Type B pancreatic cell (in vitro differentiated cells): ENCODE results near the gene RACGAP1. TPM values are rescaled to one million over a fixed set of nuclear protein-coding genes. Genes with fewer than 3 reads are reported as not detected.
A peak's percentile ranks its signal among the peaks of the same experiment; 100 is the strongest.

Experiments
- DNase-seq: peaks from one replicate; pipeline ENCODE4 v3.0.0; 2021; ENCODE audit warnings: mixed read lengths; ENCODE audit not compliant: unreplicated experiment; ENCODE audit errors: extremely low spot score
- H3K27ac Mint-ChIP-seq: 2 replicates; pipeline ENCODE4 v1.8.0; 2021; ENCODE audit warnings: mild to moderate bottlenecking, mixed read lengths
- H3K27me3 Mint-ChIP-seq: 2 replicates; pipeline ENCODE4 v1.8.0; 2021; ENCODE audit warnings: mixed read lengths
- H3K36me3 Mint-ChIP-seq: 2 replicates; pipeline ENCODE4 v1.8.0; 2021; ENCODE audit warnings: mixed read lengths
- H3K4me1 Mint-ChIP-seq: one replicate; pipeline ENCODE4 v1.8.0; 2021; ENCODE audit warnings: mixed read lengths; ENCODE audit not compliant: unreplicated experiment
- H3K4me3 Mint-ChIP-seq: 2 replicates; pipeline ENCODE4 v1.8.0; 2021; ENCODE audit warnings: mild to moderate bottlenecking, mixed read lengths
- H3K9me3 Mint-ChIP-seq: 2 replicates; pipeline ENCODE4 v1.8.0; 2021; ENCODE audit warnings: mixed read lengths
- total RNA-seq: library from RNA; stranded (reverse); gene quantifications from 2 replicates; pipeline ENCODE4 v1.2.1, GENCODE V29; 2021; ENCODE audit warnings: low replicate concordance
- TF ChIP-seq, protein P1 (sequence below): fragments of 200-600 bp; sonication (generic); conservative IDR thresholded peaks from 2 replicates; pipeline ENCODE4 v1.5.0; 2021; ENCODE audit warnings: antibody characterized with exemption, mild to moderate bottlenecking

Gene RACGAP1
- total RNA-seq, 1 donor from 2014 or later: 70.6 TPM

DNA sequence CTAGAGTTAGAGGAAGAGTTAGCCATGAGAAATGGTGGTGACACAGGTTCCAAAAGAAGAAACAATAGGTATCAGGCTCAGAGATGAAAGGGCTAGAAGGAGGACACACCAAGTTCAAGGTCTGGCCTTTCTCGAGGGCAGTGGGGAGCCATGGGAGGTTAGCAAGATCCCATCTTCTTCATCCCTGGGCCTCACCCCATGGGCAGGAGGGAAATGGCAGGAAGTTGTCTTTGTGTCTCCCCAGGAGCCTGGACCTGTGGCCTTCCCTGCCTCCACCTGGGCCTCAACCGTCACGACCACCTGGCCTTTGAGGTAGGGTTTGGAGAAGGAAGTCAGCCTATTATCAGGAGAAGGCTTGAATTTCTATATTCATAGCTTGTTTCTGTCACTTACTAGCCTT, 80.6 kb downstream of the RACGAP1 start:
- no peak for DNase-seq
- Mint-ChIP-seq H3K36me3 (no peaks in the 10 kb centered on the region), H3K27ac (no peak overlapping the region), H3K4me1 (peaks cover 40% of the 10 kb centered on the region), H3K4me3 (no peak overlapping the region), H3K9me3 (no peaks in the 10 kb centered on the region), H3K27me3 (peaks cover 3% of the 10 kb centered on the region)
- TF ChIP-seq, protein P1, sequence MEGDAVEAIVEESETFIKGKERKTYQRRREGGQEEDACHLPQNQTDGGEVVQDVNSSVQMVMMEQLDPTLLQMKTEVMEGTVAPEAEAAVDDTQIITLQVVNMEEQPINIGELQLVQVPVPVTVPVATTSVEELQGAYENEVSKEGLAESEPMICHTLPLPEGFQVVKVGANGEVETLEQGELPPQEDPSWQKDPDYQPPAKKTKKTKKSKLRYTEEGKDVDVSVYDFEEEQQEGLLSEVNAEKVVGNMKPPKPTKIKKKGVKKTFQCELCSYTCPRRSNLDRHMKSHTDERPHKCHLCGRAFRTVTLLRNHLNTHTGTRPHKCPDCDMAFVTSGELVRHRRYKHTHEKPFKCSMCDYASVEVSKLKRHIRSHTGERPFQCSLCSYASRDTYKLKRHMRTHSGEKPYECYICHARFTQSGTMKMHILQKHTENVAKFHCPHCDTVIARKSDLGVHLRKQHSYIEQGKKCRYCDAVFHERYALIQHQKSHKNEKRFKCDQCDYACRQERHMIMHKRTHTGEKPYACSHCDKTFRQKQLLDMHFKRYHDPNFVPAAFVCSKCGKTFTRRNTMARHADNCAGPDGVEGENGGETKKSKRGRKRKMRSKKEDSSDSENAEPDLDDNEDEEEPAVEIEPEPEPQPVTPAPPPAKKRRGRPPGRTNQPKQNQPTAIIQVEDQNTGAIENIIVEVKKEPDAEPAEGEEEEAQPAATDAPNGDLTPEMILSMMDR: no peak

DNA sequence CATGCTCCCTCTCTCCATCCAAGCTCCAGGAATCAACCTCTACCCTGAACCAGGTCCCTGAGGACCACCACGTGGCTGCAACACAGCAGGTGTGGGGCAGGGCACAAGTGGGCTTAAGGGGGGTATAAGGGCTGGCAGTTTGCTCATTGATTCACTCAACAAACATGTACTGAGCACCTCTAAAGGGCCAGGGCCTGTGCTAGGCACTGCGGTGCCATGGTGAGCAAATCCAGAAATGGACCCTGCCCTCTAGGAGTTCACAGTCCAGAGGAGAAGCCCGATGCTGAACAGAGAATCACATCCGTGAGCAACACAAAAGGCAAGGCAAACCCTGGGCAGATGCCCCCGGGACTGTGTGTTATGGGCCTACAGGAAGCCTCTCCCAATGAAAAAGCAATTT, 81.2 kb downstream of the RACGAP1 start:
- H3K4me1 Mint-ChIP-seq: peaks cover 38% of the 10 kb centered on the region
- TF ChIP-seq, protein P1: no peak
- peaks cover 3% of the 10 kb centered on the region for H3K27me3 Mint-ChIP-seq
- H3K27ac Mint-ChIP-seq: peak overlapping the region; percentile 26
- DNase-seq: no peak
- no peak overlapping the region for H3K4me3 Mint-ChIP-seq
- no peaks in the 10 kb centered on the region for H3K9me3 Mint-ChIP-seq
- no peaks in the 10 kb centered on the region for H3K36me3 Mint-ChIP-seq

DNA sequence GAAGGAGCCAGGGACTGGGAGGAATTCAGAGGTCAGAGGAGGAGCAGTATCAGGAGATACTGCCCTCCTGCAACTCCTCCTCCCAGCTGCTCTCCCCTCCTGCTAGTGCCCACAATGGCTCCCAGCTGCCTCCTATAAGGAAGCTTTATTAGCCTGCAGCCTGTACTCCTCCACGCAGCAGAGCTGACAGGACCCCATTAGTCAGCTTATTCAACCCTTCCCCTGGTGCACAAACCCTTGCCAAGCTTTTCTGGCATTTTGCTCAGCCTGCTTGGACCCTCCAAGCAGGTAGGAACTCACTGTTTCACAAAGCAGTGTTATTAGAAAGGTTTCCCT, 81.7 kb downstream of the RACGAP1 start:
- DNase-seq: no peak
- no peak overlapping the region for H3K4me3 Mint-ChIP-seq
- peaks cover 3% of the 10 kb centered on the region for H3K27me3 Mint-ChIP-seq
- H3K27ac Mint-ChIP-seq: peak overlapping the region; percentile 26
- H3K9me3 Mint-ChIP-seq: no peaks in the 10 kb centered on the region
- no peaks in the 10 kb centered on the region for H3K36me3 Mint-ChIP-seq
- TF ChIP-seq, protein P1: no peak
- H3K4me1 Mint-ChIP-seq: peaks cover 38% of the 10 kb centered on the region

DNA sequence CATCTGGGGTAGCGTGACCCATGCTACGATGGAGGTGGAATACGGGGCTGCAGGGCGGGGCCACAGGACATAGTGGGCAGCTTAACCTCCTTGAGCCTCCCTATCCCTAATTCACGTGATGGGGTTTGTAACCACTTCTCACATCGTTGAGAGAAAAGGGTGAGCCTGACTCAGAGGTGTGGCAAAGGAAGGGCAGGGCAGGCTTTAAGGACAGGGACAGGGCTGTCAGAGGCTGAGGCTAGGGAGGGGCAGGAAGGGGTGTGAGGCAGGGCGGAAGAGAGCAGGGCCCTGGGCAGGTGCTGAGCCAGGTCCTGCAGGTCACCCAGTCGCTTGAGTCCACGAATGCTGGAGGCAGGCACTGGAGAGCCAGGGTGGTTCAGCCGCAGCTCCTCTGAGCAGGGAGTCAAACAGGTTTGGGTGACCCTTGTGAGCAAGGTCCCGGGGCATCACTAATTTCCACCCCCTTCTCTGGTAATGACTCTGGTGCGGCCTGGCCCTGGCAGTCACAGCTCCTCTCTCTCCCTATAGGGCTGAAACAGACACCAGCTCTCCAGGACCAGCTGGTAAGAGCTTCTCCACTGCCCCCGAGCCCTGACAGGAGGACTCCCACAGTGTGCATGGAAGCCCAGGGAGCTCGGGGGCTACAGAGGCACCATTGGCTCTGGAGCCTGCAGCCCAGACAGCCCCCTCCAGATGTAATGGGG, 82.2 kb downstream of the RACGAP1 start:
- TF ChIP-seq, protein P1: no peak

DNA sequence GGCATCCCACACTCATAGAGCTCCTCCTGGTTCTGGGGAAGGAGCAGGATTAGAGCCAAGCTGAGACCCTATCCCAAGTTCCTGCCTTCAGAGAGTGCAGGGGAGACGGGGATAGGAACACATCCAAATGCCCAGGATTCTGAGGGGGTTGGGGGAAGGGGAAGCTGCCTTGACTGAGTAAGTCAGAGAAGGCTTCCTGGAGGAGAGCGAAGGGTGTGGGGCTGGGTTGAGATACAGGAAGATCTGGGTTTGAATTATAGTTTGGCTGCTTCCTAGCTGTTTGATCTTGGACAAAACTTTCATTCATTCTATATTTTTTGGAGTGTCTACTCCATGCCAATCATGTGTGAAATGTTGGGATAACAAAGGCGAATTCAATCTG, 82.8 kb downstream of the RACGAP1 start:
- Mint-ChIP-seq H3K36me3 (no peaks in the 10 kb centered on the region), H3K27ac (peak overlapping the region; percentile 69), H3K27me3 (peaks cover 3% of the 10 kb centered on the region), H3K4me3 (no peak overlapping the region), H3K4me1 (peaks cover 38% of the 10 kb centered on the region), H3K9me3 (no peaks in the 10 kb centered on the region)
- no peak for DNase-seq
- TF ChIP-seq, protein P1: no peak

More for the DNA sequence above, 82.2 kb downstream of the RACGAP1 start:
- H3K27me3 Mint-ChIP-seq: peaks cover 3% of the 10 kb centered on the region
- H3K4me1 Mint-ChIP-seq: peaks cover 38% of the 10 kb centered on the region
- no peak overlapping the region for H3K4me3 Mint-ChIP-seq
- H3K9me3 Mint-ChIP-seq: no peaks in the 10 kb centered on the region
- no peaks in the 10 kb centered on the region for H3K36me3 Mint-ChIP-seq
- no peak for DNase-seq
- H3K27ac Mint-ChIP-seq: peak overlapping the region; percentile 69
